Sigmoid colon (tissue), 4 donors: ENCODE measurements around the gene KIFC1.
"Not testable (repeated sequence)": the region's sequence is repeated elsewhere in the genome, so short reads cannot be mapped to it uniquely, and the experiment has no call there.

Source experiments
- EP300 ChIP-seq, 4 donors: sonication (generic); formaldehyde crosslinking; IDR thresholded peaks; one replicate each; pipeline ENCODE4 v1.6.1; 2017; ENCODE audit warnings: antibody characterized with exemption in 4 of 4
- POLR2A ChIP-seq, 2 donors: fragments of 450-650 bp; IDR thresholded peaks; one replicate each; pipeline ENCODE4 v1.6.1; 2016; ENCODE audit warnings: antibody characterized with exemption in 2 of 2, mild to moderate bottlenecking in 2 of 2, moderate library complexity in 2 of 2
- POLR2AphosphoS5 ChIP-seq, 4 donors: sonication (generic); formaldehyde crosslinking; IDR thresholded peaks; one replicate each; pipeline ENCODE4 v1.6.1; 2017; ENCODE audit warnings: antibody characterized with exemption in 4 of 4
- TF ChIP-seq, protein P1 (sequence below), 4 experiments: fragments of 450-650 bp in 3 of 4; fragments of 200-600 bp in 1 of 4; IDR thresholded peaks; one replicate each; pipeline ENCODE4 v1.5.1; 2016 to 2019; ENCODE audit warnings: antibody characterized with exemption in 4 of 4, mild to moderate bottlenecking in 3 of 4, moderate library complexity in 2 of 4

DNA sequence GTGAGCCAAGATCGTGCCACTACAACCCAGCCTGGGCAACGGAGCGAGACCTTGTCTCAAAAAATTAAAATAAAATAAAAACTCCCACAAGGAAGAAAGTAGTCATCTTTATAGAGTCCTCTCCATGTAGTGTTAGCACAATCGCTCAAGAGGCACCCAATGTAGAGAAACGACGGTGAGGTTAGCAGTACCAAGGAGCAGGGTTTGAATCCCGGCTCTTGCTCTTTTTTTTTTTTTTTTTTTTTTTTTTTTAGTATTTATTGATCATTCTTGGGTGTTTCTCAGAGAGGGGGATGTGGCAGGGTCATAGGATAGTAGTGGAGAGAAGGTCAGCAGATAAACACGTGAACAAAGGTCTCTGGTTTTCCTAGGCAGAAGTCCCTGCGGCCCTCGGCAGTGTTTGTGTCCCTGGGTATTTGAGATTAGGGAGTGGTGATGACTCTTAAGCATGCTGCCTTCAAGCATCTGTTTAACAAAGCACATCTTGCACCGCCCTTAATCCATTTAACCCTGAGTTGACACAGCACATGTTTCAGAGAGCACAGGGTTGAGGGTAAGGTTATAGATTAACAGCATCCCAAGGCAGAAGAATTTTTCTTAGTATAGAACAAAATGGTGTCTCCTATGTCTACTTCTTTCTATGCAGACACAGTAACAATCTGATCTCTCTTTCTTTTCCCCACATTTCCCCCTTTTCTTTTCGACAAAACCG is 34.3 kb upstream of the KIFC1 start:
- TF ChIP-seq, protein P1, sequence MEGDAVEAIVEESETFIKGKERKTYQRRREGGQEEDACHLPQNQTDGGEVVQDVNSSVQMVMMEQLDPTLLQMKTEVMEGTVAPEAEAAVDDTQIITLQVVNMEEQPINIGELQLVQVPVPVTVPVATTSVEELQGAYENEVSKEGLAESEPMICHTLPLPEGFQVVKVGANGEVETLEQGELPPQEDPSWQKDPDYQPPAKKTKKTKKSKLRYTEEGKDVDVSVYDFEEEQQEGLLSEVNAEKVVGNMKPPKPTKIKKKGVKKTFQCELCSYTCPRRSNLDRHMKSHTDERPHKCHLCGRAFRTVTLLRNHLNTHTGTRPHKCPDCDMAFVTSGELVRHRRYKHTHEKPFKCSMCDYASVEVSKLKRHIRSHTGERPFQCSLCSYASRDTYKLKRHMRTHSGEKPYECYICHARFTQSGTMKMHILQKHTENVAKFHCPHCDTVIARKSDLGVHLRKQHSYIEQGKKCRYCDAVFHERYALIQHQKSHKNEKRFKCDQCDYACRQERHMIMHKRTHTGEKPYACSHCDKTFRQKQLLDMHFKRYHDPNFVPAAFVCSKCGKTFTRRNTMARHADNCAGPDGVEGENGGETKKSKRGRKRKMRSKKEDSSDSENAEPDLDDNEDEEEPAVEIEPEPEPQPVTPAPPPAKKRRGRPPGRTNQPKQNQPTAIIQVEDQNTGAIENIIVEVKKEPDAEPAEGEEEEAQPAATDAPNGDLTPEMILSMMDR (IDR thresholded peaks at IDR 0.05): not testable (repeated sequence)
- not testable (repeated sequence) for TF ChIP-seq POLR2A, POLR2AphosphoS5, EP300 (IDR thresholded peaks at IDR 0.05)
